ENCODE measurements around the gene CTH.
A peak's percentile ranks its signal among the peaks of the same experiment; 100 is the strongest.
"Not testable (repeated sequence)": the region's sequence is repeated elsewhere in the genome, so short reads cannot be mapped to it uniquely, and the experiment has no call there.

Gene CTH

GRCh38 chr1:70409136-70409535 is 1.9 kb upstream of the CTH start:
- DNase-seq (ENCODE audit: low spot score), result no peak

GRCh38 chr1:70411360-70411844 is 334 bp downstream of the CTH start:
- DNase-seq (ENCODE audit: low spot score), result no peak

GRCh38 chr1:70415882-70416281 is 4.8 kb downstream of the CTH start:
- DNase-seq (ENCODE audit: low spot score), result no peak

GRCh38 chr1:70418973-70419734 is 8.1 kb downstream of the CTH start:
- DNase-seq (ENCODE audit: low spot score), result not testable (repeated sequence)

- DNase-seq (ENCODE audit: low spot score), result no peak
These were observed 9.3 kb downstream of the CTH start for GRCh38 chr1:70420320-70420719.

- no peak for DNase-seq (ENCODE audit: low spot score)
These were observed 15.4 kb downstream of the CTH start for GRCh38 chr1:70426154-70427131.

GRCh38 chr1:70427976-70428375 is 16.9 kb downstream of the CTH start:
- no peak for DNase-seq (ENCODE audit: low spot score)

- no peak for DNase-seq (ENCODE audit: low spot score)
These were observed 18.2 kb downstream of the CTH start for GRCh38 chr1:70429219-70429618.

- DNase-seq (ENCODE audit: low spot score), result no peak
These were observed 18.7 kb downstream of the CTH start for GRCh38 chr1:70429757-70430156.

GRCh38 chr1:70431317-70431716 is 20.2 kb downstream of the CTH start:
- no peak for DNase-seq (ENCODE audit: low spot score)

GRCh38 chr1:70431874-70432273 is 20.8 kb downstream of the CTH start:
- DNase-seq (ENCODE audit: low spot score), result no peak

- no peak for DNase-seq (ENCODE audit: low spot score)
These were observed 23.3 kb downstream of the CTH start for GRCh38 chr1:70434253-70434859.

- DNase-seq (ENCODE audit: low spot score), result peak; percentile 52
These were observed 25.7 kb downstream of the CTH start for GRCh38 chr1:70436622-70437251.

GRCh38 chr1:70438529-70438928 is 27.5 kb downstream of the CTH start:
- no peak for DNase-seq (ENCODE audit: low spot score)

- DNase-seq (ENCODE audit: low spot score), result no peak
These were observed 29.7 kb downstream of the CTH start for GRCh38 chr1:70440642-70441391.

- DNase-seq (ENCODE audit: low spot score), result no peak
These were observed 30.4 kb downstream of the CTH start for GRCh38 chr1:70441392-70442035.

GRCh38 chr1:70442490-70442889 is 31.4 kb downstream of the CTH start:
- no peak for DNase-seq (ENCODE audit: low spot score)

- no peak for DNase-seq (ENCODE audit: low spot score)
These were observed 32.7 kb downstream of the CTH start for GRCh38 chr1:70443739-70444138.

GRCh38 chr1:70449049-70449448 is 38.0 kb downstream of the CTH start:
- DNase-seq (ENCODE audit: low spot score), result no peak

GRCh38 chr1:70452164-70452939 is 41.3 kb downstream of the CTH start:
- DNase-seq (ENCODE audit: low spot score), result not testable (repeated sequence)
